ENCODE results near the gene KLHL36. TPM values are rescaled to one million over a fixed set of nuclear protein-coding genes. Genes with fewer than 3 reads are reported as not detected.

The KLHL36 gene
- total and polyA plus RNA-seq, 9 of the 15 experiments (the other 6 are each of a cell fraction or from before 2014, with no cell fraction given): 2.1 to 51.2 (median 18.5) TPM

DNA sequence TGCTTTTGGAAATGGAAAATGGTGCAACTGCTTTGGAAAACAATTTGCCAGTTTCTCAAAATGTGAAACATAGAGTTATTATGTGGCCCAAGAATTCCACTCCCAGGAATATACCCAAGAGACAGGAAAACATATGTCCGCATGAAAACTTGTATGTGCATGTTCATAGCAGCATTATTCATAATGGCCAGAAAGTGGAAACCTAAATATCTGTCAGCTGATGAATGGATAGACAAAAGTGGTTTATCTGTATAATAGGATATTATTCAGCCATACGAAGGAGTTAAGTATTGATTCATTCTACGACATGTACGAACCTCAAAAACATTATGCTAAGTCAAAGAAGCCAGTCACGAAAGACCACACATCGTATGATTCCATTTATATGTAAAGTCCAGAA, 22.8 kb upstream of the KLHL36 start:
- no peak for FAIRE-seq
- Histone ChIP-seq H3K79me2 (ENCODE audit: control insufficient read depth, insufficient read depth, low read length) (no peaks in the 10 kb centered on the region), H4K20me1 (replicated peaks; ENCODE audit: control insufficient read depth, insufficient read depth, low read length) (no peaks in the 10 kb centered on the region), H3K9ac (ENCODE audit: insufficient read depth in 1 of 2, low read depth in 2 of 2, low read length in 2 of 2) (no peak overlapping the region), H3K27me3 (ENCODE audit: control insufficient read depth in 2 of 2, insufficient read depth in 2 of 2, low read length in 2 of 2) (peaks cover 3 to 4% of the 10 kb centered on the region in 2 experiments; a peak in 2 of 5 replicates), H2AFZ (ENCODE audit: low read depth, low read length) (no peak overlapping the region), H3K4me1 (replicated peaks in 1 of 2; ENCODE audit: control insufficient read depth in 2 of 2, insufficient read depth in 2 of 2, low read length in 2 of 2) (no peaks in the 10 kb centered on the region; a peak in 1 of 5 replicates), H3K4me3 (no peak overlapping the region), H3K36me3 (ENCODE audit: control insufficient read depth, insufficient read depth, low read length) (no peaks in the 10 kb centered on the region), H3K27ac (ENCODE audit: extremely low read depth, low read depth, low read length) (no peak overlapping the region), H3K9me1 (ENCODE audit: control insufficient read depth, insufficient read depth, low read length) (no peaks in the 10 kb centered on the region), H3K4me2 (ENCODE audit: insufficient read depth, low read length) (no peak overlapping the region), H3K9me3 (replicated peaks; ENCODE audit: control insufficient read depth, insufficient read depth, low read depth, low read length) (no peaks in the 10 kb centered on the region)
- ChIA-PET POLR2A (interaction anchor here (0.6 to 0.7 kb wide), 3 partner anchors 37 to 671 kb away, joined by 3 read pairs; no protein-coding TSS in a partner anchor), CTCF (ENCODE audit: low intra/inter-chr PET ratio) (interaction anchor here (0.6 to 4.7 kb wide), 2 partner anchors 102 to 113 kb away, joined by 3 to 89 read pairs; no protein-coding TSS in a partner anchor)
- WGBS (ENCODE audit: insufficient coverage, low coverage, missing lambda C conversion rate): 49% methylated on average over 6 of the region's 6 CpGs
- TF ChIP-seq, protein P1, sequence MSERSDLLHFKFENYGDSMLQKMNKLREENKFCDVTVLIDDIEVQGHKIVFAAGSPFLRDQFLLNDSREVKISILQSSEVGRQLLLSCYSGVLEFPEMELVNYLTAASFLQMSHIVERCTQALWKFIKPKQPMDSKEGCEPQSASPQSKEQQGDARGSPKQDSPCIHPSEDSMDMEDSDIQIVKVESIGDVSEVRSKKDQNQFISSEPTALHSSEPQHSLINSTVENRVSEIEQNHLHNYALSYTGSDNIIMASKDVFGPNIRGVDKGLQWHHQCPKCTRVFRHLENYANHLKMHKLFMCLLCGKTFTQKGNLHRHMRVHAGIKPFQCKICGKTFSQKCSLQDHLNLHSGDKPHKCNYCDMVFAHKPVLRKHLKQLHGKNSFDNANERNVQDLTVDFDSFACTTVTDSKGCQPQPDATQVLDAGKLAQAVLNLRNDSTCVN (CRISPR knock-in tag; IDR thresholded peaks at IDR 0.05): no peak
- TF ChIP-seq SNAPC5 (CRISPR knock-in tag; IDR thresholded peaks at IDR 0.05): no peak
- TF ChIP-seq SMARCE1 (IDR thresholded peaks at IDR 0.05): no peak
- no peak for TF ChIP-seq SMAD2 (IDR thresholded peaks at IDR 0.05; ENCODE audit: low read depth, low read length)
- no peak for TF ChIP-seq YY1 (IDR thresholded peaks at IDR 0.05; ENCODE audit: borderline replicate concordance in 1 of 3, control insufficient read depth in 1 of 3, extremely low read depth in 1 of 3, insufficient read depth in 3 of 3, insufficient read length in 1 of 3, insufficient replicate concordance in 2 of 3, low read depth in 1 of 3, low read length in 2 of 3)
- ATAC-seq: no peak
- DNase-seq (ENCODE audit: extremely low read depth in 1 of 4, low spot score in 3 of 4): no peak
- in situ Hi-C loops (cut with MboI) (no loop called here), intact Hi-C loops (cut with micrococcal nuclease) (loop anchor here (10.0 kb wide), 1 partner anchor 459 kb away; no protein-coding TSS in a partner anchor)
- no TSS peak for BruUV-seq (replicated peaks)
